Bronchial epithelial cell (primary cell): ENCODE measurements around the gene BTBD6. TPM values are rescaled to one million over a fixed set of nuclear protein-coding genes. Genes with fewer than 3 reads are reported as not detected.

ENCODE experiments used
- DNase-seq: peaks from one replicate; pipeline ENCODE4 v3.0.0-alpha.2; 2010; ENCODE audit warnings: low read depth
- FAIRE-seq: peaks from 2 replicates; lab custom pipeline; 2011; peaks lifted over from hg19 to GRCh38; lab: Jason Lieb, UNC
- H3K27me3 ChIP-seq: 2 replicates; pipeline ENCODE4 v1.5.1; 2011; ENCODE audit warnings: low read length; ENCODE audit not compliant: control insufficient read depth, insufficient read depth
- H3K36me3 ChIP-seq: 2 replicates; pipeline ENCODE4 v1.5.1; 2011; ENCODE audit warnings: low read length; ENCODE audit not compliant: control insufficient read depth, insufficient read depth
- H3K4me3 ChIP-seq: 2 replicates; pipeline ENCODE4 v1.5.1; 2011; ENCODE audit warnings: mild to moderate bottlenecking, low read depth, low read length, control low read depth
- CTCF ChIP-seq: IDR thresholded peaks from 2 replicates; pipeline ENCODE4 v1.5.1; 2011; ENCODE audit warnings: mild to moderate bottlenecking, moderate library complexity, low read length, control low read depth, inconsistent platforms; ENCODE audit not compliant: insufficient read depth, severe bottlenecking
- total RNA-seq: library from RNA; depleted of rRNA; stranded (reverse); fragments of >200 nt; gene quantifications from 2 replicates; pipeline ENCODE4 v1.2.1, GENCODE V29; 2014

Gene BTBD6
- total RNA-seq, 1 donor from 2014 or later = 75.8 TPM

- peaks cover 4% of the 10 kb centered on the region for H3K36me3 ChIP-seq
- H3K27me3 ChIP-seq = no peaks in the 10 kb centered on the region
- no peak for TF ChIP-seq CTCF
- H3K4me3 ChIP-seq = no peak overlapping the region
- FAIRE-seq (no peak), DNase-seq (no peak)
Observed at GRCh38 chr14:105208738-105209075, 39.6 kb upstream of the BTBD6 start.

- Histone ChIP-seq H3K36me3 (peaks cover 4% of the 10 kb centered on the region), H3K27me3 (no peaks in the 10 kb centered on the region), H3K4me3 (no peak overlapping the region)
- no peak for DNase-seq
- FAIRE-seq = no peak
- no peak for TF ChIP-seq CTCF
Observed at GRCh38 chr14:105209091-105209490, 39.2 kb upstream of the BTBD6 start.

- FAIRE-seq = no peak
- Histone ChIP-seq H3K4me3 (no peak overlapping the region), H3K36me3 (peaks cover 5% of the 10 kb centered on the region), H3K27me3 (no peaks in the 10 kb centered on the region)
- no peak for DNase-seq
- no peak for TF ChIP-seq CTCF
Observed at GRCh38 chr14:105209646-105210045, 38.7 kb upstream of the BTBD6 start.

- TF ChIP-seq CTCF = no peak
- DNase-seq (no peak), FAIRE-seq (no peak)
- no peaks in the 10 kb centered on the region for H3K27me3 ChIP-seq
- no peak overlapping the region for H3K4me3 ChIP-seq
- H3K36me3 ChIP-seq = peaks cover 5% of the 10 kb centered on the region
Observed at GRCh38 chr14:105210266-105211025, 37.9 kb upstream of the BTBD6 start.

- Histone ChIP-seq H3K27me3 (no peaks in the 10 kb centered on the region), H3K36me3 (peaks cover 5% of the 10 kb centered on the region), H3K4me3 (no peak overlapping the region)
- DNase-seq (no peak), FAIRE-seq (no peak)
- TF ChIP-seq CTCF = no peak
Observed at GRCh38 chr14:105211086-105211757, 37.1 kb upstream of the BTBD6 start.
